BJ (cell line): Measurements from ENCODE around the gene PRPF18. TPM values are rescaled to one million over a fixed set of nuclear protein-coding genes. Genes with fewer than 3 reads are reported as not detected.

Experiments used
- CTCF ChIA-PET: fragments of 350-600 bp; formaldehyde crosslinking; extraction: SDS; loops from one replicate; lab custom pipeline; 2021; ENCODE audit warnings: antibody characterized with exemption, inconsistent platforms; lab: Yijun Ruan, JAX
- POLR2A ChIA-PET: fragments of 300-600 bp; sonication (Branson Sonifier 250); formaldehyde crosslinking; extraction: SDS; loops from one replicate; lab custom pipeline; 2021; ENCODE audit warnings: antibody characterized with exemption; lab: Charles Lee
- DNase-seq: peaks from one replicate; pipeline ENCODE4 v3.0.0-alpha.2; 2011; ENCODE audit warnings: low read depth
- H3K27me3 ChIP-seq: 2 replicates; pipeline ENCODE4 v1.6.0; 2011; ENCODE audit warnings: low read length; ENCODE audit not compliant: control insufficient read depth, insufficient read depth
- H3K36me3 ChIP-seq: 2 replicates; pipeline ENCODE4 v1.5.1; 2011; ENCODE audit warnings: low read length; ENCODE audit not compliant: control insufficient read depth, insufficient read depth
- H3K4me3 ChIP-seq: 2 replicates; pipeline ENCODE4 v1.5.1; 2011; ENCODE audit warnings: low read depth, mild to moderate bottlenecking, control low read depth, low read length
- polyA plus RNA-seq: library from polyadenylated mRNA; depleted of rRNA; stranded (reverse); fragments of >200 nt; gene quantifications from 2 replicates; pipeline ENCODE4 v1.2.3, GENCODE V29; 2011
- TF ChIP-seq, protein P1 (sequence below): IDR thresholded peaks from 2 replicates; pipeline ENCODE4 v1.5.1; 2011; ENCODE audit warnings: low read depth, mild to moderate bottlenecking, control low read depth, inconsistent platforms, low read length, moderate library complexity; ENCODE audit not compliant: insufficient read depth

The PRPF18 gene
- polyA plus RNA-seq, 1 experiment = 6.4 TPM

- Histone ChIP-seq H3K36me3 (peaks cover 13% of the 10 kb centered on the region), H3K27me3 (no peaks in the 10 kb centered on the region), H3K4me3 (no peak overlapping the region)
- CTCF ChIA-PET = interaction anchor here (0.6 kb wide), 2 partner anchors 15 to 136 kb away, joined by 3 to 4 read pairs; no protein-coding TSS in a partner anchor
- POLR2A ChIA-PET = interaction anchor here (0.6 kb wide), 1 partner anchor 33 kb away, joined by 9 read pairs; no protein-coding TSS in a partner anchor
- TF ChIP-seq, protein P1, sequence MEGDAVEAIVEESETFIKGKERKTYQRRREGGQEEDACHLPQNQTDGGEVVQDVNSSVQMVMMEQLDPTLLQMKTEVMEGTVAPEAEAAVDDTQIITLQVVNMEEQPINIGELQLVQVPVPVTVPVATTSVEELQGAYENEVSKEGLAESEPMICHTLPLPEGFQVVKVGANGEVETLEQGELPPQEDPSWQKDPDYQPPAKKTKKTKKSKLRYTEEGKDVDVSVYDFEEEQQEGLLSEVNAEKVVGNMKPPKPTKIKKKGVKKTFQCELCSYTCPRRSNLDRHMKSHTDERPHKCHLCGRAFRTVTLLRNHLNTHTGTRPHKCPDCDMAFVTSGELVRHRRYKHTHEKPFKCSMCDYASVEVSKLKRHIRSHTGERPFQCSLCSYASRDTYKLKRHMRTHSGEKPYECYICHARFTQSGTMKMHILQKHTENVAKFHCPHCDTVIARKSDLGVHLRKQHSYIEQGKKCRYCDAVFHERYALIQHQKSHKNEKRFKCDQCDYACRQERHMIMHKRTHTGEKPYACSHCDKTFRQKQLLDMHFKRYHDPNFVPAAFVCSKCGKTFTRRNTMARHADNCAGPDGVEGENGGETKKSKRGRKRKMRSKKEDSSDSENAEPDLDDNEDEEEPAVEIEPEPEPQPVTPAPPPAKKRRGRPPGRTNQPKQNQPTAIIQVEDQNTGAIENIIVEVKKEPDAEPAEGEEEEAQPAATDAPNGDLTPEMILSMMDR = no peak
- DNase-seq = no peak
These were observed 58.1 kb downstream of the PRPF18 start for GRCh38 chr10:13644866-13645265.

- Histone ChIP-seq H3K27me3 (no peaks in the 10 kb centered on the region), H3K4me3 (no peak overlapping the region), H3K36me3 (peaks cover 17% of the 10 kb centered on the region)
- POLR2A ChIA-PET = no interaction called here
- no peak for DNase-seq
- TF ChIP-seq, protein P1 = no peak
- CTCF ChIA-PET = interaction anchor here (1.0 to 1.6 kb wide), 3 partner anchors 11 to 35 kb away, joined by 3 to 5 read pairs (median 4); no protein-coding TSS in a partner anchor
These were observed 61.7 kb downstream of the PRPF18 start for GRCh38 chr10:13648425-13648824.

GRCh38 chr10:13649844-13650520 is 63.2 kb downstream of the PRPF18 start:
- H3K36me3 ChIP-seq = peaks cover 28% of the 10 kb centered on the region
- CTCF ChIA-PET = interaction anchor here (1.0 kb wide), 1 partner anchor 9 kb away, joined by 3 read pairs; no protein-coding TSS in a partner anchor
- H3K27me3 ChIP-seq = no peaks in the 10 kb centered on the region
- POLR2A ChIA-PET = no interaction called here
- H3K4me3 ChIP-seq = no peak overlapping the region
- DNase-seq = no peak
- TF ChIP-seq, protein P1 = no peak

- ChIA-PET CTCF (interaction anchor here (1.0 to 1.6 kb wide), 2 partner anchors 9 to 126 kb away, joined by 3 to 6 read pairs; no protein-coding TSS in a partner anchor), POLR2A (no interaction called here)
These were observed 64.2 kb downstream of the PRPF18 start for GRCh38 chr10:13650961-13651360.

More at GRCh38 chr10:13650961-13651360, 64.2 kb downstream of the PRPF18 start:
- Histone ChIP-seq H3K27me3 (no peaks in the 10 kb centered on the region), H3K36me3 (peaks cover 29% of the 10 kb centered on the region), H3K4me3 (no peak overlapping the region)
- TF ChIP-seq, protein P1 = no peak
- no peak for DNase-seq
